ENCODE data around the gene SYNGR3. TPM values are rescaled to one million over a fixed set of nuclear protein-coding genes. Genes with fewer than 3 reads are reported as not detected.
A peak's percentile ranks its signal among the peaks of the same experiment; 100 is the strongest.
"Not testable (repeated sequence)": the region's sequence is repeated elsewhere in the genome, so short reads cannot be mapped to it uniquely, and the experiment has no call there.

Gene SYNGR3
- total RNA-seq, 1 donor from 2014 or later: 0.91 TPM

DNA sequence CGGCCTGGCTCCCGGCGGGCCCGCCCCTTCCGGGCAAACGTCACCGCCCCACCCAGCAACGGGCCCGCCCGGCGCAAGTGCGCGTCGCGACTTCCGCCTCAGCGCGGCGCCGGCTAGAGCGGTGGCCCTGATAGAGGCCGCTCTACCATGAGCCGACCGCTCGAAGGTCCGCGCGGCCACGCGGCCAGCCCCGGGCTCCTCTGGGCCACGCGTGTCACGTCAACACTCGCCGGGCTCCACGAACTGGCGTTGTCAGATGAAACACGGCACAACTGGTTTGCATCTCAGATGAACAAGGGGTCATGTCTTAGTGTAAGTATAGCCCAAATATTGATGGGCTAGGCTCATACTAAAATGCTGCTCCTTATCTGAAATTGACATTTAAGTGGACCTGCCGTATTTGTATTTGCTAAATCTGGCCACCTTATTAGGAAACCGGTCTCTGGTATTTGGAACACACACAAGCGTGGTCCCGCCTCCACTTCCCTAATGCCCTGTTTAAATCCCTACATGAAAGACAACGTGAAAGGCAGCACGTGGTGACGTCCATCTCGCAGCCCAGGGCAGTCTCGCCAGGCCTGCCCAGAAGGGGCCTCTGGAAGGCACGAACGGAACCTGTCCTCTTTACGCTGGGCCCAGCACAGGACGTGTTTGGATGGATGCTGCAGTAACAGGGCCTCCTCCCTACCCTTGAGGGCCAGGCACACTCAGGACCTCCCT lies 20.2 kb downstream of the SYNGR3 start, which contains the start of gene ZNF598:
Gene ZNF598 (minus strand): TSS at position 31 of the 720 bp plus-strand sequence.
- peak; percentile 11 for TF ChIP-seq CTCF (IDR thresholded peaks at IDR 0.05)
- peak within 1 kb of the TSS; percentile 88 for H3K4me3 Mint-ChIP-seq (ENCODE audit: unreplicated experiment)
- peak within 1 kb of the TSS; percentile 91 for H3K27ac Mint-ChIP-seq (ENCODE audit: unreplicated experiment)
- H3K9me3 Mint-ChIP-seq (ENCODE audit: unreplicated experiment): no peaks in the 10 kb centered on the region
- H3K27me3 Mint-ChIP-seq (ENCODE audit: unreplicated experiment): no peaks in the 10 kb centered on the region
- H3K36me3 Mint-ChIP-seq (ENCODE audit: unreplicated experiment): no peaks in the 10 kb centered on the region
- peak; percentile 92 for DNase-seq (ENCODE audit: extremely low spot score, unreplicated experiment)
- peaks cover 34% of the 10 kb centered on the region for H3K4me1 Mint-ChIP-seq (ENCODE audit: unreplicated experiment)

DNA sequence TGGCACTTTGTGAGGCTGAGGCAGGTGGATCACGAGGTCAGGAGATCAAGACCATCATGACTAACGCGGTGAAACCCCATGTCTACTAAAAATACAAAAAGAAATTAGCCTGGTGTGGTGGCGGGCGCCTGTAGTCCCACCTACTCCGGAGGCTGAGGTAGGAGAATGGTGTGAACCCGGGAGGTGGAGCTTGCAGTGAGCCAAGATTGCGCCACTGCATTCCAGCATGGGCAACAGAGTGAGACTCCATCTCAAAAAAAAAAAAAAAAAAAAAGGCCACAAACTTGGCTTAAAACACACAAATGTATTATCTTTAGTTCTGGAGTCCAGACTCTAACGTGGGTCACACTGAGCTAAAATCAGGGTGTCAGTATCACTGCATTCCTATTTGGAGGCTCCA lies 22.0 kb downstream of the SYNGR3 start:
- H3K36me3 Mint-ChIP-seq (ENCODE audit: unreplicated experiment); H3K4me3 Mint-ChIP-seq (ENCODE audit: unreplicated experiment); H3K9me3 Mint-ChIP-seq (ENCODE audit: unreplicated experiment); H3K27ac Mint-ChIP-seq (ENCODE audit: unreplicated experiment); DNase-seq (ENCODE audit: extremely low spot score, unreplicated experiment); H3K27me3 Mint-ChIP-seq (ENCODE audit: unreplicated experiment): not testable (repeated sequence)
- peaks cover 36% of the 10 kb centered on the region for H3K4me1 Mint-ChIP-seq (ENCODE audit: unreplicated experiment)

GRCh38 chr16:2013527-2013926 lies 23.8 kb downstream of the SYNGR3 start:
- no peaks in the 10 kb centered on the region for H3K36me3 Mint-ChIP-seq (ENCODE audit: unreplicated experiment)
- H3K4me1 Mint-ChIP-seq (ENCODE audit: unreplicated experiment): peaks cover 18% of the 10 kb centered on the region
- no peaks in the 10 kb centered on the region for H3K9me3 Mint-ChIP-seq (ENCODE audit: unreplicated experiment)
- no peak for TF ChIP-seq CTCF (IDR thresholded peaks at IDR 0.05)
- no peaks in the 10 kb centered on the region for H3K27me3 Mint-ChIP-seq (ENCODE audit: unreplicated experiment)
- H3K27ac Mint-ChIP-seq (ENCODE audit: unreplicated experiment): no peak overlapping the region
- H3K4me3 Mint-ChIP-seq (ENCODE audit: unreplicated experiment): no peak overlapping the region
- no peak for DNase-seq (ENCODE audit: extremely low spot score, unreplicated experiment)

DNA sequence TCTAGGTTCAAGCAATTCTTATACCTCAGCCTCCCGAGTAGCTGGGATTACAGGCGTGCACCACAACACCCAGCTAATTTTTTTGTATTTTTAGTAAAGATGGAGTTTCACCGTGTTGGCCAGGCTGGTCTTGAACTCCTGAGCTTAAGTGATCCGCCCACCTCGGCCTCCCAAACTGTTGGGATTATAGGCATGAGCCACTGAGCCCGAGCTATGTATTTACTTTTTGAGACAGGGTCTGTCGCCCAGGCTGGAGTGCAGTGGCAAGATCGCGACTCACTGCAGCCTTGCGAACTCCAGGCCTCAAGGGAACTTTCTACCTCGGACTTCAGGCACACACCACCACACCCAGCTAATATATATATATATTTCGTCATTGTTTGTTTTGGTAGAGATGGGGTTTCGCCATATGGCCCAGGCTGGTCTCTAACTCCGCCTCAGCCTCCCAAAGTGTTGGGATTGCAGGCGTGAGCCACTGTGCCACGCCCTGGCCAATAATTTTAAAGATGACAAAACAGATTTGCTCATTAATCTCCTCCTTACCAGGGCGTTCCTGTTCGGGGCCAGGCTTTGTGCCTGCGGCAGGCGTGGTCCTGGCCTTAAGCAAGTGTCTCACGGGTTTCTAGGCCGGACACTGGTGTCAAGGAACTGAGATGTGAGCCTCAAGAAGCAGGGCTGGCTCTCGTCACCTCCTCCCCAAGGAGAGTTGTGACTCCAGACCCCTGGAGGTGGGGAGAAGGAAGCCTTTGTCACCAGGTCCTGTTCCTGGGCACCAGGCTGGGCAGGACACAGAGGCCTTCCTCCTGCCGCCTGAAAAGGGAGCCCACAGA lies 25.6 kb downstream of the SYNGR3 start:
- DNase-seq (ENCODE audit: extremely low spot score, unreplicated experiment): no peak
- no peaks in the 10 kb centered on the region for H3K36me3 Mint-ChIP-seq (ENCODE audit: unreplicated experiment)
- peaks cover 11% of the 10 kb centered on the region for H3K4me1 Mint-ChIP-seq (ENCODE audit: unreplicated experiment)
- no peak overlapping the region for H3K4me3 Mint-ChIP-seq (ENCODE audit: unreplicated experiment)
- H3K27ac Mint-ChIP-seq (ENCODE audit: unreplicated experiment): peak overlapping the region; percentile 44
- no peak for TF ChIP-seq CTCF (IDR thresholded peaks at IDR 0.05)
- H3K27me3 Mint-ChIP-seq (ENCODE audit: unreplicated experiment): no peaks in the 10 kb centered on the region
- no peaks in the 10 kb centered on the region for H3K9me3 Mint-ChIP-seq (ENCODE audit: unreplicated experiment)

DNA sequence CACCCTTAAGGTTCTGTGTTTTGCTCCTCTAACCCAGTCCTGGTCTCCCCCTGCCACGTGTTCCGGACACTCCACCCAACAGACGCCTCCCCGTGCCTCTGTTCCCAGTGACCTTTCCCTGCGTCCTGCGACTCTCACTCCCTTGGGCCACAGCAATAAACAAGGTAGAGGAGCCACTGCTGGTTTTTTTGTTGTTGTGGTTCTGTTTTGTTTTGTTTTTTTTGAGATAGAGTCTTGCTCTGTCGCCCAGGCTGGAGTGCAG lies 26.1 kb downstream of the SYNGR3 start:
- H3K4me1 Mint-ChIP-seq (ENCODE audit: unreplicated experiment): peaks cover 15% of the 10 kb centered on the region
- H3K4me3 Mint-ChIP-seq (ENCODE audit: unreplicated experiment): no peak overlapping the region
- no peaks in the 10 kb centered on the region for H3K9me3 Mint-ChIP-seq (ENCODE audit: unreplicated experiment)
- TF ChIP-seq CTCF (IDR thresholded peaks at IDR 0.05): no peak
- no peaks in the 10 kb centered on the region for H3K36me3 Mint-ChIP-seq (ENCODE audit: unreplicated experiment)
- peak overlapping the region; percentile 38 for H3K27ac Mint-ChIP-seq (ENCODE audit: unreplicated experiment)
- H3K27me3 Mint-ChIP-seq (ENCODE audit: unreplicated experiment): peaks cover 4% of the 10 kb centered on the region
- no peak for DNase-seq (ENCODE audit: extremely low spot score, unreplicated experiment)

Measured in osteocyte (in vitro differentiated cells).